Mesenchymal stem cell (in vitro differentiated cells and primary cell): ENCODE measurements around the gene CSTF3.
A peak's percentile ranks its signal among the peaks of the same experiment; 100 is the strongest.

ENCODE experiments used
- DNase-seq: peaks from one replicate; pipeline ENCODE4 v3.0.0-alpha.2; 2013
- H2AFZ ChIP-seq: one replicate; pipeline ENCODE4 v1.6.1; 2013; ENCODE audit warnings: low read depth, mild to moderate bottlenecking, control low read depth, inconsistent platforms, low read length, moderate library complexity
- H2AK5ac ChIP-seq: 2 replicates; pipeline ENCODE4 v1.6.1; 2013; ENCODE audit warnings: low read length, moderate library complexity, mild to moderate bottlenecking, inconsistent platforms; ENCODE audit not compliant: severe bottlenecking
- H2BK120ac ChIP-seq: one replicate; pipeline ENCODE4 v1.6.1; 2013; ENCODE audit warnings: low read depth, mild to moderate bottlenecking, inconsistent platforms, low read length, moderate library complexity
- H2BK12ac ChIP-seq, 2 experiments: one replicate each; pipeline ENCODE4 v1.6.1; 2013; ENCODE audit warnings: inconsistent platforms in 2 of 2, low read length in 2 of 2, mild to moderate bottlenecking in 2 of 2, moderate library complexity in 2 of 2, control low read depth in 1 of 2
- H2BK15ac ChIP-seq: one replicate; pipeline ENCODE4 v1.6.1; 2013; ENCODE audit warnings: mild to moderate bottlenecking, low read depth, inconsistent platforms; ENCODE audit not compliant: poor library complexity, severe bottlenecking
- H2BK5ac ChIP-seq: 2 replicates; pipeline ENCODE4 v1.6.1; 2013; ENCODE audit warnings: low read depth, mild to moderate bottlenecking, low read length, control low read depth, inconsistent platforms; ENCODE audit not compliant: poor library complexity, severe bottlenecking
- H3K14ac ChIP-seq, 2 experiments: one replicate each; pipeline ENCODE4 v1.6.1; 2013; ENCODE audit warnings: inconsistent platforms in 2 of 2, low read length in 2 of 2, control low read depth in 1 of 2, mild to moderate bottlenecking in 1 of 2, moderate library complexity in 1 of 2
- H3K18ac ChIP-seq, 2 experiments: one replicate each; pipeline ENCODE4 v1.6.1; 2013; ENCODE audit warnings: inconsistent platforms in 2 of 2, low read length in 2 of 2, control low read depth in 1 of 2, low read depth in 1 of 2, mild to moderate bottlenecking in 1 of 2
- H3K23ac ChIP-seq, 2 experiments: one replicate each; pipeline ENCODE4 v1.6.1; 2013; ENCODE audit warnings: inconsistent platforms in 2 of 2, low read length in 2 of 2, mild to moderate bottlenecking in 2 of 2, moderate library complexity in 2 of 2, control low read depth in 1 of 2
- H3K27ac ChIP-seq: 2 replicates; pipeline ENCODE4 v1.5.1; 2013; ENCODE audit warnings: mild to moderate bottlenecking, moderate library complexity, low read length, control low read depth, inconsistent platforms; ENCODE audit not compliant: poor library complexity, severe bottlenecking
- H3K27me3 ChIP-seq, 2 experiments: 2 replicates each; pipeline versions ENCODE4 v1.6.1 to v1.7.0; 2013; ENCODE audit warnings: low read length in 2 of 2, mild to moderate bottlenecking in 2 of 2, moderate library complexity in 2 of 2, control low read depth in 1 of 2, inconsistent platforms in 1 of 2; ENCODE audit not compliant: control insufficient read depth in 1 of 2, insufficient read depth in 1 of 2
- H3K36me3 ChIP-seq, 2 experiments: 2 replicates each; pipeline versions ENCODE4 v1.6.1 to v1.7.0; 2013; ENCODE audit warnings: low read length in 2 of 2, control low read depth in 1 of 2, inconsistent platforms in 1 of 2, low read depth in 1 of 2, mild to moderate bottlenecking in 1 of 2; ENCODE audit not compliant: insufficient read depth in 2 of 2, control insufficient read depth in 1 of 2
- H3K4ac ChIP-seq, 2 experiments: one replicate each; pipeline ENCODE4 v1.6.1; 2013; ENCODE audit warnings: inconsistent platforms in 2 of 2, low read length in 2 of 2, mild to moderate bottlenecking in 2 of 2, moderate library complexity in 2 of 2, control low read depth in 1 of 2, low read depth in 1 of 2
- H3K4me1 ChIP-seq: 2 replicates; pipeline ENCODE4 v1.6.1; 2013; ENCODE audit warnings: low read depth, low read length, control low read depth; ENCODE audit not compliant: control insufficient read depth, insufficient read depth
- H3K4me2 ChIP-seq: 2 replicates; pipeline ENCODE4 v1.6.1; 2013; ENCODE audit warnings: low read length, mild to moderate bottlenecking, inconsistent platforms; ENCODE audit not compliant: poor library complexity, severe bottlenecking
- H3K4me3 ChIP-seq, 2 experiments: 2 replicates each; pipeline versions ENCODE4 v1.5.1 to v1.7.0; 2013; ENCODE audit warnings: low read length in 2 of 2, mild to moderate bottlenecking in 2 of 2, control low read depth in 1 of 2, low read depth in 1 of 2; ENCODE audit not compliant: insufficient read depth in 1 of 2
- H3K79me1 ChIP-seq: replicated peaks from 2 replicates; pipeline ENCODE4 v1.6.1; 2013; ENCODE audit warnings: mild to moderate bottlenecking, control low read depth, low read length, inconsistent platforms; ENCODE audit not compliant: poor library complexity, severe bottlenecking
- H3K9ac ChIP-seq: 2 replicates; pipeline ENCODE4 v1.7.0; 2013; ENCODE audit warnings: mild to moderate bottlenecking, low read length, moderate library complexity
- H3K9me3 ChIP-seq: 2 replicates; pipeline ENCODE4 v1.7.0; 2013; ENCODE audit warnings: mild to moderate bottlenecking, low read length; ENCODE audit not compliant: control insufficient read depth
- H4K8ac ChIP-seq: one replicate; pipeline ENCODE4 v1.6.1; 2013; ENCODE audit warnings: inconsistent platforms, mild to moderate bottlenecking, low read length, moderate library complexity
- H4K91ac ChIP-seq: one replicate; pipeline ENCODE4 v1.6.1; 2013; ENCODE audit warnings: mild to moderate bottlenecking, low read length, inconsistent platforms
- WGBS: methylation state at CpG from one replicate; pipeline ENCODE4 v1.1.7; 2013; ENCODE audit warnings: mixed read lengths; 5-methylcytosine and 5-hydroxymethylcytosine counted together

CSTF3 gene

GRCh38 chr11:33060271-33060670 lies 101.0 kb downstream of the CSTF3 start:
- no peaks in the 10 kb centered on the region for H3K27me3 ChIP-seq
- H2AFZ ChIP-seq = no peak overlapping the region
- no peak overlapping the region for H3K23ac ChIP-seq
- H3K36me3 ChIP-seq = peaks cover 19 to 53% of the 10 kb centered on the region in 2 experiments
- H3K14ac ChIP-seq = no peak overlapping the region
- H2BK120ac ChIP-seq = no peak overlapping the region
- no peak overlapping the region for H2AK5ac ChIP-seq
- H3K9me3 ChIP-seq = no peaks in the 10 kb centered on the region
- peaks cover 12% of the 10 kb centered on the region for H3K79me1 ChIP-seq
- H3K4me2 ChIP-seq = no peak overlapping the region
- H4K8ac ChIP-seq = no peak overlapping the region
- no peak overlapping the region for H3K4me3 ChIP-seq
- no peak overlapping the region for H2BK12ac ChIP-seq
- peaks cover 9% of the 10 kb centered on the region for H3K4me1 ChIP-seq
- H2BK15ac ChIP-seq = no peak overlapping the region
- no peak overlapping the region for H4K91ac ChIP-seq
- H3K4ac ChIP-seq = peak overlapping the region in 1 of 2 experiments; percentile 5
- H2BK5ac ChIP-seq = no peak overlapping the region
- 95% methylated on average over 3 of the region's 3 CpGs for WGBS
- H3K27ac ChIP-seq = no peak overlapping the region
- no peak overlapping the region for H3K9ac ChIP-seq
- DNase-seq = no peak
- peak overlapping the region in 1 of 2 experiments; percentile 48 for H3K18ac ChIP-seq

GRCh38 chr11:33059331-33060007 lies 101.8 kb downstream of the CSTF3 start:
- Histone ChIP-seq H2BK5ac (no peak overlapping the region), H3K4me2 (no peak overlapping the region), H3K9ac (no peak overlapping the region), H4K91ac (no peak overlapping the region), H3K14ac (no peak overlapping the region), H3K23ac (no peak overlapping the region), H3K27ac (no peak overlapping the region), H3K18ac (no peak overlapping the region), H4K8ac (no peak overlapping the region), H3K4ac (no peak overlapping the region), H2BK15ac (no peak overlapping the region), H3K79me1 (peaks cover 15% of the 10 kb centered on the region), H2AFZ (no peak overlapping the region), H2BK120ac (no peak overlapping the region), H2AK5ac (no peak overlapping the region), H3K4me1 (peaks cover 9% of the 10 kb centered on the region), H3K27me3 (no peaks in the 10 kb centered on the region), H3K36me3 (peaks cover 16 to 56% of the 10 kb centered on the region in 2 experiments), H3K4me3 (no peak overlapping the region), H3K9me3 (no peaks in the 10 kb centered on the region), H2BK12ac (no peak overlapping the region)
- no peak for DNase-seq
- 92% methylated on average over 5 of the region's 5 CpGs for WGBS

GRCh38 chr11:33057284-33057683 lies 104.0 kb downstream of the CSTF3 start:
- no peak overlapping the region for H3K4ac ChIP-seq
- H2BK15ac ChIP-seq = no peak overlapping the region
- H3K27me3 ChIP-seq = no peaks in the 10 kb centered on the region
- H3K79me1 ChIP-seq = peaks cover 11% of the 10 kb centered on the region
- no peak overlapping the region for H2AFZ ChIP-seq
- 100% methylated on average over 1 of the region's 1 CpG for WGBS
- H2BK120ac ChIP-seq = no peak overlapping the region
- H2BK5ac ChIP-seq = no peak overlapping the region
- peaks cover 9% of the 10 kb centered on the region for H3K4me1 ChIP-seq
- H3K36me3 ChIP-seq = peaks cover 9 to 56% of the 10 kb centered on the region in 2 experiments
- H3K4me2 ChIP-seq = no peak overlapping the region
- no peak overlapping the region for H3K14ac ChIP-seq
- H4K8ac ChIP-seq = no peak overlapping the region
- H2AK5ac ChIP-seq = no peak overlapping the region
- H3K18ac ChIP-seq = no peak overlapping the region
- no peak overlapping the region for H3K23ac ChIP-seq
- H3K4me3 ChIP-seq = no peak overlapping the region
- no peak overlapping the region for H3K27ac ChIP-seq
- H4K91ac ChIP-seq = no peak overlapping the region
- no peaks in the 10 kb centered on the region for H3K9me3 ChIP-seq
- DNase-seq = no peak
- H2BK12ac ChIP-seq = no peak overlapping the region
- H3K9ac ChIP-seq = no peak overlapping the region

- no peak overlapping the region for H2AFZ ChIP-seq
- no peak overlapping the region for H3K4ac ChIP-seq
- H3K18ac ChIP-seq = no peak overlapping the region
- no peaks in the 10 kb centered on the region for H3K27me3 ChIP-seq
- DNase-seq = no peak
- peaks cover 5 to 51% of the 10 kb centered on the region in 2 experiments for H3K36me3 ChIP-seq
- no peak overlapping the region for H2BK15ac ChIP-seq
- H2AK5ac ChIP-seq = no peak overlapping the region
- no peak overlapping the region for H4K8ac ChIP-seq
- H3K79me1 ChIP-seq = peaks cover 9% of the 10 kb centered on the region
- no peak overlapping the region for H3K9ac ChIP-seq
- no peak overlapping the region for H2BK120ac ChIP-seq
- H2BK5ac ChIP-seq = no peak overlapping the region
- no peak overlapping the region for H3K14ac ChIP-seq
- no peaks in the 10 kb centered on the region for H3K9me3 ChIP-seq
- H3K4me3 ChIP-seq = no peak overlapping the region
- H3K27ac ChIP-seq = no peak overlapping the region
- no peak overlapping the region for H2BK12ac ChIP-seq
- H4K91ac ChIP-seq = no peak overlapping the region
- peaks cover 3% of the 10 kb centered on the region for H3K4me1 ChIP-seq
- no peak overlapping the region for H3K4me2 ChIP-seq
- no peak overlapping the region for H3K23ac ChIP-seq
These were observed 105.9 kb downstream of the CSTF3 start for GRCh38 chr11:33055375-33055774.
